Uterus (tissue), 4 donors: ENCODE measurements around the gene NR3C2. TPM values are rescaled to one million over a fixed set of nuclear protein-coding genes. Genes with fewer than 3 reads are reported as not detected.

Experiments
- DNase-seq, 2 donors: peaks; one replicate each; pipeline ENCODE4 v3.0.0-alpha.2; 2019 to 2020
- H3K27ac ChIP-seq, 2 donors: fragments of 200-600 bp; sonication (generic); 1 replicate in 1 of 2; 2 replicates in 1 of 2; pipeline ENCODE4 v1.5.1; 2016 to 2018
- H3K27me3 ChIP-seq, 2 donors: fragments of 200-600 bp; sonication (generic); one replicate each; pipeline ENCODE4 v1.5.1; 2018 to 2019; ENCODE audit warnings: control low read depth in 1 of 2
- H3K36me3 ChIP-seq, 2 donors: fragments of 200-600 bp; sonication (generic); one replicate each; pipeline ENCODE4 v1.5.1; 2019; ENCODE audit warnings: control low read depth in 1 of 2
- H3K4me1 ChIP-seq, 2 donors: fragments of 200-600 bp; sonication (generic); one replicate each; pipeline ENCODE4 v1.5.1; 2018 to 2019; ENCODE audit warnings: control low read depth in 1 of 2
- H3K4me3 ChIP-seq, 2 donors: fragments of 200-600 bp; sonication (generic); 1 replicate in 1 of 2; 2 replicates in 1 of 2; pipeline ENCODE4 v1.5.1; 2018 to 2019; ENCODE audit warnings: mild to moderate bottlenecking in 1 of 2
- H3K9me3 ChIP-seq, 2 donors: fragments of 200-600 bp; sonication (generic); one replicate each; pipeline ENCODE4 v1.5.1; 2019; ENCODE audit warnings: control low read depth in 1 of 2
- POLR2A ChIP-seq, 2 donors: fragments of 450-650 bp; IDR thresholded peaks; one replicate each; pipeline ENCODE4 v1.6.1; 2016; ENCODE audit warnings: antibody characterized with exemption in 2 of 2, mild to moderate bottlenecking in 1 of 2, moderate library complexity in 1 of 2
- intact Hi-C: fragments of 100-400 bp; cut with DNase I; formaldehyde crosslinking; loops from one replicate; pipeline ENCODE4 v1.15.1; 2023; ENCODE audit warnings: low total_unique reads
- total RNA-seq, 4 donors: library from RNA; depleted of rRNA in 3 of 4; stranded (reverse); fragments of >200 nt in 3 of 4; gene quantifications; one replicate each; pipeline versions ENCODE4 v1.1.0 to v1.2.4, GENCODE V29; 2014 to 2023
- TF ChIP-seq, protein P1 (sequence below), 4 experiments: fragments of 200-600 bp in 2 of 4; fragments of 450-650 bp in 2 of 4; sonication (generic) in 2 of 4; IDR thresholded peaks; one replicate each; pipeline ENCODE4 v1.5.1; 2016 to 2019; ENCODE audit warnings: antibody characterized with exemption in 4 of 4, mild to moderate bottlenecking in 2 of 4, moderate library complexity in 1 of 4
- donor health status: DM: yes; HTN: yes; CAD: no.

NR3C2 gene
- total RNA-seq, 4 donors from 2014 or later, result 10.0 to 46.7 (median 12.5) TPM

DNA sequence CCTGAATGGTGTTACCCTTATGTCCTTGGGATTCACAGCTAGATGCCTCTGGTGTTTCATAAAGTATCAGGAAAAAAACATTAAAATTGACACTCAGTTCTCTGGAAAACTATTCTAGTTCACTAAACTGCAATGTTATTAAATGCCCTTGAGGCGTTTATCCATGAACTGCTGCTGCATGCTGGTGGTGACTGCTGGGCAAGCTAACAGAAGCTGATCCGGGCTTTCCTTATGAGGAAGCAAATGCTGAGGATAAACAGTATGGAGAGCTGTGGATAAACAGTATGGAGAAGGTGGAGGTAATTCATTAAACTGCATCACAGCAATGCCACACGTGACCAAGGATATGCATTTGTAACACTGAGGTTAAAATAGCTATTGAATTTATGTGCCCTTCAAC lies 227.0 kb downstream of the NR3C2 start:
- no peaks in the 10 kb centered on the region for H3K9me3 ChIP-seq
- no peaks in the 10 kb centered on the region for H3K4me1 ChIP-seq
- no peak for DNase-seq
- H3K36me3 ChIP-seq, result no peaks in the 10 kb centered on the region
- no peak overlapping the region for H3K27ac ChIP-seq
- intact Hi-C loops, result no loop called here
- H3K27me3 ChIP-seq, result no peaks in the 10 kb centered on the region
- TF ChIP-seq, protein P1, sequence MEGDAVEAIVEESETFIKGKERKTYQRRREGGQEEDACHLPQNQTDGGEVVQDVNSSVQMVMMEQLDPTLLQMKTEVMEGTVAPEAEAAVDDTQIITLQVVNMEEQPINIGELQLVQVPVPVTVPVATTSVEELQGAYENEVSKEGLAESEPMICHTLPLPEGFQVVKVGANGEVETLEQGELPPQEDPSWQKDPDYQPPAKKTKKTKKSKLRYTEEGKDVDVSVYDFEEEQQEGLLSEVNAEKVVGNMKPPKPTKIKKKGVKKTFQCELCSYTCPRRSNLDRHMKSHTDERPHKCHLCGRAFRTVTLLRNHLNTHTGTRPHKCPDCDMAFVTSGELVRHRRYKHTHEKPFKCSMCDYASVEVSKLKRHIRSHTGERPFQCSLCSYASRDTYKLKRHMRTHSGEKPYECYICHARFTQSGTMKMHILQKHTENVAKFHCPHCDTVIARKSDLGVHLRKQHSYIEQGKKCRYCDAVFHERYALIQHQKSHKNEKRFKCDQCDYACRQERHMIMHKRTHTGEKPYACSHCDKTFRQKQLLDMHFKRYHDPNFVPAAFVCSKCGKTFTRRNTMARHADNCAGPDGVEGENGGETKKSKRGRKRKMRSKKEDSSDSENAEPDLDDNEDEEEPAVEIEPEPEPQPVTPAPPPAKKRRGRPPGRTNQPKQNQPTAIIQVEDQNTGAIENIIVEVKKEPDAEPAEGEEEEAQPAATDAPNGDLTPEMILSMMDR (IDR thresholded peaks at IDR 0.05), result no peak
- TF ChIP-seq POLR2A (IDR thresholded peaks at IDR 0.05), result no peak
- H3K4me3 ChIP-seq, result no peak overlapping the region

DNA sequence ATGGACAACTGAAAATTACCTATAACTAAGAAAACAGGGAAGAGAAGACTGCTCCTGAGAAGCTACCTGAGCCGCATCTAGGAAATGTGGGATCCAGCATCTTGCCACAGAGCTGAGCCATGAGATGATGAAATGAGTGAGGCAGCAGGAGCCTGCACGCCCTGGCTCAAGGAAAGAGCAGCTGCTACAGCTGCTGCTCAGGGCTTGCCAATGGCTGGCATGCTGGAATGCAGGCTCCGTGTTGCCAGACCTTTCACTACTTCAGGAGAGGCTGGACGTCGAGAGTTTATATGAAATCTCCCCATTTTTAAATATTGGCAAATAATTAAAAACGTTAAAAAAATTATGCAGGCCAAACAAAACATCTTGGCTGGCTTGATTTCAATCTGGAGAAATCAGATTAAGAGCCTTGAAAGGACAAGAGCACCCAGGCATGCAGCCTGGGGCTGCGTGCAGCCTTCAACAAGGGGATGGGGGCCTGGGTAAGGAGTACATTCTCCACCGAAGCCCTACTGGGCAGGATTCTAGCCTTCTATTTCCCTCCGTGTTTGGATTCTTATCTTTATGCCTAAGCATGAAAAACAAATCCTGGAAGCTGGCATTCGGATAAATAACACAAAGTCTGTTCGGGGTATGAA lies 227.6 kb downstream of the NR3C2 start:
- no peak overlapping the region for H3K4me3 ChIP-seq
- TF ChIP-seq, protein P1 (IDR thresholded peaks at IDR 0.05), result no peak
- no peak for TF ChIP-seq POLR2A (IDR thresholded peaks at IDR 0.05)
- H3K9me3 ChIP-seq, result no peaks in the 10 kb centered on the region
- H3K36me3 ChIP-seq, result no peaks in the 10 kb centered on the region
- intact Hi-C loops, result no loop called here
- H3K4me1 ChIP-seq, result no peaks in the 10 kb centered on the region
- peak in 1 of 2 donors; percentile 25 for DNase-seq
- no peak overlapping the region for H3K27ac ChIP-seq
- H3K27me3 ChIP-seq, result no peaks in the 10 kb centered on the region

DNA sequence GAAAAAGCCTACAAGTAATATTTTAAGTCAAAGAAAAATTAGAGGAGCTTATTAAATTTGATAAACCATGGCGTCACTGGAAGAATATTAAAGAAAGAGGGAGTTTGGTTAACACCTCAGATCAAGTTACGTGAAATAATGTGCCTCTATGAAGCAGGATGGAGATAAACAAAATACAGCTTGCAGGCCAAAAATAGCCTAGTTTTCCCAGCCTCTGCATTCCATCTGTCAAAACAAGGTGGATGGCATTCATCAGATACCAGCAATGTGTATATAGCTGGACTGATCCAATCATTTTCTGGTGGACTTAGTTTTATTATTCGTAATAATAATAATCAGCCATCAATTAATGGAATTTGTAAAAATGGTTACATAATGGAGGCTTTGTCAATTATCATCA lies 230.7 kb downstream of the NR3C2 start:
- H3K27me3 ChIP-seq, result no peaks in the 10 kb centered on the region
- H3K9me3 ChIP-seq, result no peaks in the 10 kb centered on the region
- DNase-seq, result no peak
- no peaks in the 10 kb centered on the region for H3K36me3 ChIP-seq
- H3K27ac ChIP-seq, result no peak overlapping the region
- TF ChIP-seq, protein P1 (IDR thresholded peaks at IDR 0.05), result no peak
- no peak overlapping the region for H3K4me3 ChIP-seq
- H3K4me1 ChIP-seq, result no peaks in the 10 kb centered on the region
- intact Hi-C loops, result no loop called here

DNA sequence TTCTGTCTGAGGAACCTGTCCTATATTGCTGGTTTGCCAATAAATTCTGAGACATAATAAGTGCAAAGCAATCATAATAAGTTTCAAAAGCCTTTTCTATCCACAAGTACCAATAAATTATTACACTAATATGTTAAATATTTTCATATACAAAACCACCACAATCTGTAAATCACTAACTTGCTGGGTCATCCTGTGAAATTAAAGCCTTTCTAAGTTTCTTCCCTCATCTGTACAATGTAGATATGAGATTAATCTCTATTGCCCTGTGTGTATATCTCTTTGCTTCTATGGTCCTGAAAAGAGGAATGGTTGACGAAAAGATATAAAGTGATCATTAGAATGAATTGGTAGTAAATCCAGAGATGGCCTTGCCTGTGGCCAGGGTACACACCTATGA lies 231.6 kb downstream of the NR3C2 start:
- Histone ChIP-seq H3K27ac (no peak overlapping the region), H3K27me3 (no peaks in the 10 kb centered on the region), H3K4me3 (no peak overlapping the region), H3K36me3 (no peaks in the 10 kb centered on the region), H3K9me3 (no peaks in the 10 kb centered on the region), H3K4me1 (no peaks in the 10 kb centered on the region)
- TF ChIP-seq, protein P1 (IDR thresholded peaks at IDR 0.05), result no peak
- no peak for TF ChIP-seq POLR2A (IDR thresholded peaks at IDR 0.05)
- no peak for DNase-seq
- intact Hi-C loops, result no loop called here

DNA sequence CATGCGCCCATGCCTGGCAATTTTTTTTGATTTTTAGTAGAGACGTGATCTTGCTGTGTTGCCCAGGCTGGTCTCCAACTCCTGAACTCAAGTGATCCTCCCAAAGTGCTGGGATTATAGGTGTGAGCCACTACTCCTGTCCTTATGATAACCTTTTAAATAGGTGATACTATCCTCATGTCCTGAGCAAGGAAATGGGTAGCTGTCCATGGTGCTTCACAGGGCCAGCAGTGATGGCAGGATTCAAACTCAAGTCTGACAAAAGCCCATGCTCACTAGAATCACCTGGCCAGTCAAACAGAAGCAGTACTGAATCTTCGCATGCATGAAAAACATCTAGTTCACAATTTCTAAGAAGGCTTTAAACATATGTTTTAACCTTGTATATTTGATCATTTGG lies 235.1 kb downstream of the NR3C2 start:
- no peaks in the 10 kb centered on the region for H3K4me1 ChIP-seq

More for the DNA sequence above, 235.1 kb downstream of the NR3C2 start:
- Histone ChIP-seq H3K4me3 (no peak overlapping the region), H3K9me3 (no peaks in the 10 kb centered on the region), H3K27ac (no peak overlapping the region), H3K27me3 (no peaks in the 10 kb centered on the region), H3K36me3 (no peaks in the 10 kb centered on the region)
- intact Hi-C loops, result no loop called here
- TF ChIP-seq POLR2A (IDR thresholded peaks at IDR 0.05), result no peak
- TF ChIP-seq, protein P1 (IDR thresholded peaks at IDR 0.05), result no peak
- no peak for DNase-seq
